T-helper 1 cell treated with Interleukin-12 subunit alpha and Interleukin-12 subunit beta and Interleukin-4 antibody, amounts not matched to agents 30 ng/mL and 1 ng/mL, for 36 hours (primary cell): Measurements from ENCODE around the gene JDP2. TPM values are rescaled to one million over a fixed set of nuclear protein-coding genes. Genes with fewer than 3 reads are reported as not detected.

Experiments used
- intact Hi-C: fragments of 100-400 bp; cut with micrococcal nuclease; formaldehyde crosslinking; loops from one replicate; pipeline ENCODE4 v1.15.1; 2024
- total RNA-seq: library from RNA; stranded (reverse); gene quantifications from 2 replicates; pipeline ENCODE4 v1.2.3, GENCODE V29; 2022

JDP2 gene
- total RNA-seq, 1 donor from 2014 or later = 4.0 TPM

GRCh38 chr14:75479770-75480600, 52.2 kb downstream of the JDP2 start:
- intact Hi-C loops = no loop called here

- intact Hi-C loops = no loop called here
Observed at GRCh38 chr14:75482366-75482765, 54.5 kb downstream of the JDP2 start.

- intact Hi-C loops = loop anchor here (5.0 kb wide), 1 partner anchor 238 kb away; no protein-coding TSS in a partner anchor
Observed at GRCh38 chr14:75484711-75485429, 57.0 kb downstream of the JDP2 start.

DNA sequence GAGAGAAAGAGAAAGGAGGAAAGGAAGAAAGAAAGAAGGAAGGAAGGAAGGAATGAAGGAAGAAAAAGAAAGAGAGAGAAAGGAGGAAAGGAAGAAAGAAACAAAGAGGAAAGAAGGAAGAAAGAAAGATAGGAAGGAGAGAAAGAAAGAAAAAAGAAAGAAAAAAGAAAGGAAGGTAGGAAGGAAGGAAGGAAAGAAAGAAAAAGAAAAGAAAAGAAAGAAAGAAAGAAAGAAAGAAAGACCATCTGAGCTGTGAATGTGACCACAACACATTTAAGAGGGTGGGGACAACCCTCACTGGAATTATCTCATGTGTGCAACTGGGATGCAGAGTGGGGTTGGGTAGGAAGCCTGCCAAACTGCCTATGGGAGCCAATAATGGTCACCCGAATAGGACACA, 58.5 kb downstream of the JDP2 start:
- intact Hi-C loops = loop anchor here (2.0 to 5.0 kb wide), 4 partner anchors 60 to 310 kb away; partner anchors contain the start of gene TMED10

- intact Hi-C loops = loop anchor here (1.0 to 5.0 kb wide), 5 partner anchors 55 to 310 kb away; partner anchors contain the start of gene TMED10
Observed at GRCh38 chr14:75487155-75487671, 59.4 kb downstream of the JDP2 start.

GRCh38 chr14:75489480-75489837, 61.6 kb downstream of the JDP2 start:
- intact Hi-C loops = loop anchor here (1.0 to 5.0 kb wide), 7 partner anchors 8 to 357 kb away; partner anchors contain the start of gene BATF

DNA sequence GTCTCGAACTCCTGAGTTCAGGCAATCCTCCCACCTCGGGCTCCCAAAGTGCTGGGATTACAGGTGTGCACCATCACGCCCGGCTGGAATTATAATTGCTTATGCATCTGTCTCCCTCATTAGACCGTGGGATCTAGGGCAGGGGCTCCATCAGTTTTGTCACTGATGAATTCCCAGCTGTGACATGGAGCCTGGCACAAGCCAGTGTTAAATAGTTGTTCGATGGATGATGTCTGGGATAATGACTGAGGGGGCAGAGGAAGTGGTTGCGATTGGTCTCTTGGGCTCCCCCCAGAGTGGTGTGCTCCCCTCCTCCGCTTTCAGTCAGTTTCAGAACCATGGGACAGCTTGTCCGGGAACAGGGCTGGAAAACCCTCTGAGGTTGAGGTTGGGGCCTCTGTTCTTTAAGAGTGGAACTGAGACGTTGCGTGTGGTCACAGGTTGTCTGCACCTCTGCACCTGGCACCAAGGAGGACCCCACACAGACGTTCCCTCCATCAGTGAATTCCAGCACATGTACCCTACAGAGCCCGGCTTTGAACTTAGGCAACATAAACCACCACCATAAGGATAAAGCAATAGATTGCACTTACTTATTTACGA, 63.7 kb downstream of the JDP2 start:
- intact Hi-C loops = no loop called here

- intact Hi-C loops = no loop called here
Observed at GRCh38 chr14:75492832-75493591, 65.2 kb downstream of the JDP2 start.

DNA sequence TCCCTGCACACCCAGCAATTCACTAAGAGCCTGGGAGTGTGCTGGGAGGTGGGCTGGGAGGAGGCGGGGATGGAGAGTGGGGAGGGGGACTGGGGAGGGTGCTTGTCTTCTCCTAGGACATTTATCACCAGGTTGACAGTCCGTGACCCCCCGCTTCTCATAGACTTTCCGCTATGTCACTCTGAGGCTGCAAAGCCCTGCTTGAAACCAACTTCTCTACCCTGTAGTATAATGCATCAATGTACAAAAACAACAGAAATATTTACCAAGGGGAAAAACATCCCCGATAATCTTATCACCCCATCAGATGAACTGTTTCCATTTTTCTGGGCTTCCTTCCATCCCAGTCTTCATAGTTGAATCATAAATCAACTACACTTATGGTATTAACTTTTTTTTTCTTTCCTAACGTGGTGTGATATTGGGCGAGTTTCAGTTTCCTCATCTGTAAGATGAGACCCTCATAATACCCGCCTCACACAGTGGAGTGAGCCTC, 65.8 kb downstream of the JDP2 start:
- intact Hi-C loops = no loop called here

GRCh38 chr14:75494896-75495295, 67.1 kb downstream of the JDP2 start:
- intact Hi-C loops = loop anchor here (5.0 kb wide), 1 partner anchor 263 kb away; no protein-coding TSS in a partner anchor

DNA sequence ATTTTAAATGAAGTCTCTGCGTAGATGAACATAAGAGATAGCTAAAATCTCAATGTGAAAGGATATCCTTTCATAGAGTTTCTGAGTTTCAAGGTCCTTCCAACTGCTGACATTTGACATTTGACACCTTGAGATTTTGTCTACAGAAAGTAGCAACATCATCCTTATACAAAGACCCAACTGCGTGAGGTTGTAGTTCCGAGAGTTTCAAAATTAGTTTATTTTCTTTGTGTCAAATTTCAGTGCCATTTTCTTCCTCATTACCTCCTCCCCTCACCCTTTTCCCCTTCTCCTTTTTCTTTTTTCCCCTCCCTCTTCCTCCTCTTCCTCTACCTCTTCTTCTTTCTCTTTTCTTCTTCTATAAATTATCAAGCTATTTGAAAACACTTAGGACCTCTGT, 67.6 kb downstream of the JDP2 start:
- intact Hi-C loops = loop anchor here (5.0 kb wide), 1 partner anchor 263 kb away; no protein-coding TSS in a partner anchor

- intact Hi-C loops = loop anchor here (2.0 to 5.0 kb wide), 3 partner anchors 47 to 264 kb away; no protein-coding TSS in a partner anchor
Observed at GRCh38 chr14:75495882-75496281, 68.1 kb downstream of the JDP2 start.

DNA sequence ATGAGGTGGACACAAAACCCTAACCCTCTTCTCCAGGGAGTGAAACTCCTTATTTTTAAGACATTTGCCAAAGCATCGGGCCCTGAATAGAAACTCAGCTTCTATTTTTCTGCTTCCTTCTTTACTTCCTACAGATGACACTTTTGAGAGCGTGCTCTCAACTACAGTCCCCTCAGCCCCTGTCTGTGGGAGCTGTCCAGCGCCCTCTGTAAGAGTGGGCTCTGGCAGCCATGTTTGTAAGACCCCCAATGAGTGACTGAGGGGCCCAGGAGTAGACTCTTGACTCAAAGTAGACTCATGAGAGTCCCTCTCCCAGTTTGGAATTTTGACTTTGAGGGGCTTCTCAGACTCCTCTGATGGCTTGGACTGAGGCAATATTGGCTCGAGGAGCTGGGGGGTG, 68.9 kb downstream of the JDP2 start:
- intact Hi-C loops = loop anchor here (1.0 to 5.0 kb wide), 5 partner anchors 7 to 264 kb away; partner anchors contain the start of gene BATF

- intact Hi-C loops = loop anchor here (1.0 to 5.0 kb wide), 5 partner anchors 8 to 265 kb away; partner anchors contain the start of gene BATF
Observed at GRCh38 chr14:75497191-75497590, 69.4 kb downstream of the JDP2 start.

DNA sequence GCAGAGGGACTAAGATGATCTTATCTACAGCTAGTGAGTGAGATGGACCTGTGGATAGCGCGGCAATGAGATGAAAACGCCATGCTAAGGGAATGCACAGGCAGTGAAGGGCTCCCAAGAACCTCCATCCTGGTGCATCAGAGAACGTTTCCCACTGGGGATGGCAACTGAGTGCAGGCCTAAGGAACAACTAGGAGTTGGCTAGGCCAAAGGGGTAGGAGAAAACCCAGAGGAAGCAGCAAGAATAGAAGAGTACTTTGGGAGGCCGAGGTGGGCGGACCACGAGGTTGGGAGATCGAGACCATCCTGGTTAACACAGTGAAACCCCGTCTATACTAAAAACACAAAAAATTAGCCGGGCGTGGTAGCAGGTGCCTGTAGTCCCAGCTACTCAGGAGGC, 69.9 kb downstream of the JDP2 start:
- intact Hi-C loops = loop anchor here (1.0 to 5.0 kb wide), 5 partner anchors 8 to 265 kb away; partner anchors contain the start of gene BATF

DNA sequence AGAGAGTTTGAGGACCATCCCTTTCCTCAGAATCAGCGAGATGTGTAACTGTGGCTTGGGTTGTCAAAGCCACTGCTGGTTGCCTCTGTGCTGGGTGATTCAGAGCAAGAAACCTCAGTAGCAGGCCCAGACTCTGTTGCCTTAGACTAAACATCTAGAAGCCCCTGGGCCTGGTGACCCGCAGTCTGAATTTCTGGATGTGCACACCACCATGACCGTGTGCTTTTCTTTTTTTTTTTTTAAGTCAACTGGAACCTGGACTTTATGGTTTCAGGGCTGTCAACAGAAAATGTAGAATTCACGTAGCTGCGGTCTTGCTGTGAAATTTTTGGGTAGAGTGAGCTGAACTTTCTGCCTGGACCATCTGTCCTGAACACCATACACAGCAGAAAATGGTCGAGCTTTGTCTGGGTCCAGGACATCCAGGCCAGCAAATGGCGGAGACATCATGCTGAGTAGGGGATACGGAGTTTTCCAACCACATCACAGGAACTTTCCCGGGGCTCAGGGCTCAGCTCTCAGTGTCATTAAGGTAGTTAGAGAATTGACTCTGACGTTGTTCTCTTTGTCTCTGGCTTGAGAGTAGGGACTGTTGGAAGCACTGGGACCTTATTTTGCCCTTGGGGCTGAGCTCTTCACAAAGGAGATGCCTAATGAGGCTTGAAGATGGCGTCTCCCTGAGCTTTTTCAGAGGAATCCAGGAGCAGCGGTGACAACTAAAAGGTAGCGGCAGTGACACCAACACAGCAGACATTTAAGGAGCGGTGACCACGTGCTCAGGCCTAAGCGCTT, 71.5 kb downstream of the JDP2 start:
- intact Hi-C loops = loop anchor here (5.0 kb wide), 1 partner anchor 267 kb away; no protein-coding TSS in a partner anchor

DNA sequence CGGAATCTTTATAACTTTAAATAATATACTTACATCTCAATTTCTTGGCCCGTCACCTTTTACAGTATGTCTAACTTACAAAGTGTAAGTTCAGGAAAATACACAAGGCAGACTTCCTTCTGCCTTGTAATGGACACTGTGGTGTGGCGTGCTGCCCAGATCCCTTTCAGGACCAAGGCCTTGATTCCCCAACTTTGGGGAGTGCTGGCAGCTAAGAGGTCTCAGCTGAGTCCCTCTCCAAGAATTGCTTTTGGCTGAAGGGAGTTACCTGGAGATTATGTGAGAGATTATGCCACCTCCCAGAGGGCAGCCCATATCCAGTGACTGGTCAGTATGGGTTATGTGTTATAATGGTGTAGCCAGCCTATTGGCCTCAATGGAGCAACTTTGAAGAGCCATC, 73.3 kb downstream of the JDP2 start:
- intact Hi-C loops = no loop called here

- intact Hi-C loops = no loop called here
Observed at GRCh38 chr14:75504411-75504810, 76.6 kb downstream of the JDP2 start.

- intact Hi-C loops = no loop called here
Observed at GRCh38 chr14:75506930-75507329, 79.1 kb downstream of the JDP2 start.
